HFFc6 (cell line): ENCODE measurements around the gene TRAPPC11. TPM values are rescaled to one million over a fixed set of nuclear protein-coding genes. Genes with fewer than 3 reads are reported as not detected.

Source experiments
- DNase-seq: peaks from one replicate; pipeline ENCODE4 v3.0.0-alpha.2; 2018
- H3K27ac Mint-ChIP-seq: 2 replicates; pipeline ENCODE4 v1.8.0; 2020; ENCODE audit warnings: mild to moderate bottlenecking, mixed read lengths
- H3K27me3 Mint-ChIP-seq: 2 replicates; pipeline ENCODE4 v1.8.0; 2021; ENCODE audit warnings: mild to moderate bottlenecking, moderate library complexity, mixed read lengths; ENCODE audit not compliant: insufficient read depth
- H3K36me3 Mint-ChIP-seq: 2 replicates; pipeline ENCODE4 v1.8.0; 2021; ENCODE audit warnings: low read depth, mixed read lengths
- H3K4me1 Mint-ChIP-seq: 2 replicates; pipeline ENCODE4 v1.8.0; 2020; ENCODE audit warnings: low read depth, mixed read lengths
- H3K4me3 Mint-ChIP-seq: 2 replicates; pipeline ENCODE4 v1.8.0; 2020; ENCODE audit warnings: mild to moderate bottlenecking, moderate library complexity, mixed read lengths
- H3K9me3 Mint-ChIP-seq: 2 replicates; pipeline ENCODE4 v1.8.0; 2020; ENCODE audit warnings: mild to moderate bottlenecking, mixed read lengths
- total RNA-seq, 6 experiments: library from RNA; stranded (reverse); fragmentation: NEBNext Ultra II Directional; extraction: Animal tissue kit (Norgen Biotek cat#: 25700); gene quantifications; 2 replicates in 1 of 6; 3 replicates in 5 of 6; pipeline ENCODE4 v1.2.3, GENCODE V29; 2021
- TF ChIP-seq, protein P1 (sequence below): fragments of 200-600 bp; sonication (generic); IDR thresholded peaks from 2 replicates; pipeline ENCODE4 v1.5.0; 2021; ENCODE audit warnings: antibody characterized with exemption, mild to moderate bottlenecking

The TRAPPC11 gene
- total RNA-seq, 6 experiments from 2014 or later, result 24.8 to 29.5 (median 26.1) TPM

DNA sequence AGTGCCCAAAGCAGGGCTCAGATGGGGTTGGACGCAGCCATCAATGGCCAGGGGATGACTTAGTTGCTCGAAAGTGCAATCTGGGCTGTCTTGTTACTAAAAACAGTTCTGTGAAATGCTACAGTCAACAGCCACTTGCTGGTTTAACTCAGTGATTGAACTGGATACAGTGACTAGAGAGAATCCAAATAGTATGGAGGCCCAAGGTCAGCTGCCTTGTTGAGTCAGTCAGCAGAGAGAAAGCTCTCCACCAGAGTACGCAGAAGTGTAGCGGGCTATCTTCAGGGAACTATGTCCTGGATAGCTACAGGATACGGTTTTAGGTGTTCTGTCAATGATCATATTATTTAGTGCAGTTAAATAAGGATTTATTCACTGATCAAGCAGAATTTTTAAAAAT lies 68.4 kb downstream of the TRAPPC11 start:
- no peak overlapping the region for H3K27ac Mint-ChIP-seq
- H3K36me3 Mint-ChIP-seq, result no peaks in the 10 kb centered on the region
- 0 out of 2 replicates have a peak, but pooled peaks cover 5% of the 10 kb centered on the region for H3K9me3 Mint-ChIP-seq
- H3K4me3 Mint-ChIP-seq, result no peak overlapping the region
- no peak for DNase-seq
- H3K27me3 Mint-ChIP-seq, result peaks cover 2% of the 10 kb centered on the region
- TF ChIP-seq, protein P1, sequence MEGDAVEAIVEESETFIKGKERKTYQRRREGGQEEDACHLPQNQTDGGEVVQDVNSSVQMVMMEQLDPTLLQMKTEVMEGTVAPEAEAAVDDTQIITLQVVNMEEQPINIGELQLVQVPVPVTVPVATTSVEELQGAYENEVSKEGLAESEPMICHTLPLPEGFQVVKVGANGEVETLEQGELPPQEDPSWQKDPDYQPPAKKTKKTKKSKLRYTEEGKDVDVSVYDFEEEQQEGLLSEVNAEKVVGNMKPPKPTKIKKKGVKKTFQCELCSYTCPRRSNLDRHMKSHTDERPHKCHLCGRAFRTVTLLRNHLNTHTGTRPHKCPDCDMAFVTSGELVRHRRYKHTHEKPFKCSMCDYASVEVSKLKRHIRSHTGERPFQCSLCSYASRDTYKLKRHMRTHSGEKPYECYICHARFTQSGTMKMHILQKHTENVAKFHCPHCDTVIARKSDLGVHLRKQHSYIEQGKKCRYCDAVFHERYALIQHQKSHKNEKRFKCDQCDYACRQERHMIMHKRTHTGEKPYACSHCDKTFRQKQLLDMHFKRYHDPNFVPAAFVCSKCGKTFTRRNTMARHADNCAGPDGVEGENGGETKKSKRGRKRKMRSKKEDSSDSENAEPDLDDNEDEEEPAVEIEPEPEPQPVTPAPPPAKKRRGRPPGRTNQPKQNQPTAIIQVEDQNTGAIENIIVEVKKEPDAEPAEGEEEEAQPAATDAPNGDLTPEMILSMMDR, result no peak
- no peaks in the 10 kb centered on the region for H3K4me1 Mint-ChIP-seq

DNA sequence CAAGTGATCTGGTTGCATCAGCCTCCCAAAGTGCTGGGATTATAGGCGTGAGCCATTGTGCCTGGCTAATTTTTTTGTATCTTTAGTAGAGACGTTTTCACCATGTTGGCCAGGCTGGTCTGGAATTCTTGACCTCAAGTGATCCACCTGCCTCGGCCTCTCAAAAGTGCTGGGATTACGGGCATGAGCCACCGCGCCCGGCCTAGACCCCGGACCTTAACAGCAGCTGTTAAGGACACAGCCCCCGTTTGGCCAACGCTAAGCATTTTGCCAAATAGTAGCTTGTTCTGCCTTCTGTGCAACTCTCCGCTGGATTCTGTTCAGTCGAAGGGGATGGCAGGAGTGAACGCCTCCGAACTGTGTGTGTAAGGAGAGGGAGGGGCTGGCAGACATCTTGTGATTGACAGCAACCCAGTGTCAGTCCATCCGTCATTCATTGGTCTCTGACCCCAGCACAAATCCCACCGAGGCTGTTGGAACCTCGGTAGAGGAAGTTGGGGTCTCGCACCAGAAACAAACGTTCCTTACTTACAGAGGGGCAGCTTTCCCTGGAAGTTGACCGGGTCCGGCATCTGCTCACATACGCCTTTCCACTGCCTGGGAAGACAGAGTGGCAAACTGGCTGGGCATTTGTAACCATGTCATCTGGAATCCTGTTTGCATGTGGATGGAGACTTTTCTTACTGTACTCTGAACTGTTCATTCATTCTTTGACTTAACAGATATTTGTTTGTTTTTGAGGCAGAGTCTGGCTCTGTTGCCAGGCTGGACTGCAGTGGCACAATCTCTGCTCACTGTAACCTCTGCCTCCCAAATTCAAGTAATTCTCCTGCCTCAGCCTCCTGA lies 69.4 kb downstream of the TRAPPC11 start:
- TF ChIP-seq, protein P1, result no peak
- Mint-ChIP-seq H3K4me3 (no peak overlapping the region), H3K36me3 (no peaks in the 10 kb centered on the region), H3K27me3 (peaks cover 2% of the 10 kb centered on the region), H3K27ac (no peak overlapping the region), H3K9me3 (0 out of 2 replicates have a peak, but pooled peaks cover 5% of the 10 kb centered on the region), H3K4me1 (no peaks in the 10 kb centered on the region)
- DNase-seq, result no peak

DNA sequence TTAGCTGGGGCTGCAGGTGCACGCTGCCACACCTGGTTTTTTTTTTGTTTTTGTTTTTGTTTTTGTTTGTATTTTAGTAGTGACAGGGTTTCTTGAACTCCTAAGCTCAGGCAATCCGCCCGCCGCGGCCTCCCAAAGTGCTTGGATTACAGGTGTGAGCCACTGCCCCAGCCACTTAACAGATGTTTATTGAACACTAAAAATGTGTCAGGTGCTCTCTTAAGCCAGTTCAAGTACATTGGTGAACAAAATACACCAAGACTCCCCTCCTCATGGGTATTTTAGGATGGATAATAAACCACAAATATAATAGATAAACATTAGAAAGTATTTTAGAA lies 69.9 kb downstream of the TRAPPC11 start:
- Mint-ChIP-seq H3K4me1 (no peaks in the 10 kb centered on the region), H3K36me3 (no peaks in the 10 kb centered on the region), H3K27ac (no peak overlapping the region), H3K4me3 (no peak overlapping the region), H3K9me3 (0 out of 2 replicates have a peak, but pooled peaks cover 5% of the 10 kb centered on the region), H3K27me3 (peaks cover 2% of the 10 kb centered on the region)
- no peak for DNase-seq
- TF ChIP-seq, protein P1, result no peak

DNA sequence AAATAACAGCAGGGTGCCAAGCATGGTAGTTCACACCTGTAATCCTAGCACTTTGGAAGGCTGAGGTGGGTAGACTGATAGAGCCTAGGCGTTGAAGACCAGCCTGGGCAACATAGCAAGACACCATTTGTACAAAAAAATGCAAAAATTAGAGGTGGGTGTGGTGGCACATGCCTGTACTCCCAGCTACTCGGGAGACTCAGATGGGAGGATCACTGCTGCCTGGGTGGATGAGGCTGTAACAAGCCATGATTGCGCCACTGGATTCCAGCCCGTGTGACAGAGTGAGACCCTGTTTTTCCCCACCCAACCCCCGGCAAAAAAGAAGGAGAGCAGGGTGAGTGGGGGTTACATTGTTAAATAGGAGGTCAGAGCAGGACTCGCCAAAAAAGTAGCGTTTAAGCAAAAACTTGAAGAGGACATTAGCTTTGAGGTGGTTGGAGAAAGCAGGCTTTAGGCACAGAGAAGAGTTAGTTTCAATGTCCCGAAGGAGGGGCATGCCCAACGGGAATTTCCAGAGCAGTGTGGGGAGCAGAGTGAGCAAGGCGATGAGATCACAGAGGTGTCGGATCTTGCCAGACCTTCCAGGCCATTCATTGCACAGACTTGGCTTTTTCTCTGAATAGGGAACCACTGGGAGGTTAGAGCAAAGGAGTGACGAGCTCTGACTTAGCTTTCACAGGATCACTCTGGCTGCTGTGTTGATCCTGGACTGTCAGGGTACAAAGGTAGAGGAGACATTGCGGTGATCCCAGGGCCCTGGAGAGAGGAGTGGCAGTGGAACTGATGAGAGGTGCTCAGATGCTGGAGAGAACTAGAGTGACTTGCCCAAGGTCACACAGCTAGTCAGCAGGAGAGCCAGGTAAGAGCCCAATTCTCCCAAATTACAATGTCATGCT lies 70.6 kb downstream of the TRAPPC11 start:
- Mint-ChIP-seq H3K27ac (no peak overlapping the region), H3K27me3 (peaks cover 2% of the 10 kb centered on the region), H3K9me3 (0 out of 2 replicates have a peak, but pooled peaks cover 5% of the 10 kb centered on the region), H3K36me3 (no peaks in the 10 kb centered on the region), H3K4me1 (no peaks in the 10 kb centered on the region), H3K4me3 (no peak overlapping the region)
- TF ChIP-seq, protein P1, result no peak
- DNase-seq, result no peak

DNA sequence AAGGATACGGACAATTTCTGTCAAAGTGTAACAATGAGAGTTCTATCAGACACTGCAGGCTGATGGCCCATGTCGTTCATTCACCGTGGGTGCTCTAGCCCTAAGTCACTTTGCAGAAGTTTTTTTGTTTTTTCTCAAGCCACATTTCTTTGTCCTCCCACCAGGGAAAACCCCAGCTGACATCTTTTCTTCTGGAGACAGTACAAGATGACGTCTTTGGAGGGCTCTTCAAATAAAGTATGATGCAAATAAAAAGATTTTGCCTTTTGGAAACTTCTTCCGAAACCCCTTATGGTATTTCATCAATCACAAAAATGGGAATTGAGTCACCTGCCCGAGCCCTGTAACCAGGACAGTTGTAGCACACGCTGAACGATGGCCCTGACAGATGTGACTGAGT lies 73.2 kb downstream of the TRAPPC11 start:
- Mint-ChIP-seq H3K4me1 (no peaks in the 10 kb centered on the region), H3K9me3 (no peaks in the 10 kb centered on the region), H3K27ac (no peak overlapping the region), H3K4me3 (no peak overlapping the region), H3K36me3 (no peaks in the 10 kb centered on the region), H3K27me3 (no peaks in the 10 kb centered on the region; the same call in 1 of the 2 replicates)
- no peak for DNase-seq
- TF ChIP-seq, protein P1, result no peak
